Neural cell (in vitro differentiated cells): ENCODE results near the gene OPRM1.

Experiments used
- EZH2 ChIP-seq: fragments of 200-600, 300-800 bp; shearing (Covaris generic), sonication (generic); IDR thresholded peaks from 2 replicates; pipeline ENCODE4 v1.6.1; 2014; ENCODE audit warnings: antibody characterized with exemption, low read length, borderline replicate concordance, mild to moderate bottlenecking; ENCODE audit not compliant: insufficient read depth, poor library complexity, severe bottlenecking
- TAF1 ChIP-seq: IDR thresholded peaks from 2 replicates; pipeline ENCODE4 v1.6.1; 2012; ENCODE audit warnings: low read depth
- TF ChIP-seq, protein P1 (sequence below): fragments of 450-650 bp; IDR thresholded peaks from 2 replicates; pipeline ENCODE4 v1.5.1; 2014; ENCODE audit warnings: antibody characterized with exemption, mild to moderate bottlenecking, moderate library complexity; ENCODE audit not compliant: poor library complexity, severe bottlenecking

GRCh38 chr6:154071711-154072110 lies 32.7 kb downstream of the OPRM1 start:
- TF ChIP-seq, protein P1, sequence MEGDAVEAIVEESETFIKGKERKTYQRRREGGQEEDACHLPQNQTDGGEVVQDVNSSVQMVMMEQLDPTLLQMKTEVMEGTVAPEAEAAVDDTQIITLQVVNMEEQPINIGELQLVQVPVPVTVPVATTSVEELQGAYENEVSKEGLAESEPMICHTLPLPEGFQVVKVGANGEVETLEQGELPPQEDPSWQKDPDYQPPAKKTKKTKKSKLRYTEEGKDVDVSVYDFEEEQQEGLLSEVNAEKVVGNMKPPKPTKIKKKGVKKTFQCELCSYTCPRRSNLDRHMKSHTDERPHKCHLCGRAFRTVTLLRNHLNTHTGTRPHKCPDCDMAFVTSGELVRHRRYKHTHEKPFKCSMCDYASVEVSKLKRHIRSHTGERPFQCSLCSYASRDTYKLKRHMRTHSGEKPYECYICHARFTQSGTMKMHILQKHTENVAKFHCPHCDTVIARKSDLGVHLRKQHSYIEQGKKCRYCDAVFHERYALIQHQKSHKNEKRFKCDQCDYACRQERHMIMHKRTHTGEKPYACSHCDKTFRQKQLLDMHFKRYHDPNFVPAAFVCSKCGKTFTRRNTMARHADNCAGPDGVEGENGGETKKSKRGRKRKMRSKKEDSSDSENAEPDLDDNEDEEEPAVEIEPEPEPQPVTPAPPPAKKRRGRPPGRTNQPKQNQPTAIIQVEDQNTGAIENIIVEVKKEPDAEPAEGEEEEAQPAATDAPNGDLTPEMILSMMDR: no peak
- no peak for TF ChIP-seq EZH2
- no peak for TF ChIP-seq TAF1
